Panc1 (cell line): ENCODE measurements around the gene TRAM2. TPM values are rescaled to one million over a fixed set of nuclear protein-coding genes. Genes with fewer than 3 reads are reported as not detected.
A peak's percentile ranks its signal among the peaks of the same experiment; 100 is the strongest.

Source experiments
- ATAC-seq: fragments of 200-7000 bp; cut with Tn5 transposase; 2 replicates; pipeline ENCODE4 v1.9.1; 2020; ENCODE audit warnings: mild to moderate bottlenecking, moderate library complexity
- BruUV-seq: library from RNA; stranded (reverse); fragments of 400-500 nt; replicated peaks from 2 replicates; lab custom pipeline; 2021; lab: Mats Ljungman, UMichigan
- CTCF ChIA-PET: fragments of 300-600 bp; sonication (Branson Sonifier 250); formaldehyde crosslinking; loops from one replicate; lab custom pipeline; 2022; ENCODE audit warnings: antibody characterized with exemption; lab: Charles Lee
- POLR2A ChIA-PET: fragments of 300-600 bp; sonication (Branson Sonifier 250); formaldehyde crosslinking; loops from one replicate; lab custom pipeline; 2022; ENCODE audit warnings: antibody characterized with exemption; lab: Charles Lee
- DNase-seq: peaks from one replicate; pipeline ENCODE4 v3.0.0-alpha.2; 2010; ENCODE audit warnings: low read depth, low spot score
- H3K27ac ChIP-seq: 2 replicates; pipeline ENCODE4 v1.5.1; 2011; ENCODE audit warnings: mild to moderate bottlenecking, low read length, inconsistent platforms
- H3K27me3 ChIP-seq: fragments of 200-500 bp; sonication (Bioruptor generic); 2 replicates; pipeline ENCODE4 v1.6.0; 2014; ENCODE audit warnings: low read length, inconsistent platforms; ENCODE audit not compliant: control insufficient read depth, insufficient read depth
- H3K36me3 ChIP-seq: fragments of 200-500 bp; sonication (Bioruptor generic); 2 replicates; pipeline ENCODE4 v1.5.1; 2014; ENCODE audit warnings: inconsistent platforms, mild to moderate bottlenecking, low read length, moderate library complexity; ENCODE audit not compliant: control insufficient read depth, insufficient read depth
- H3K4me1 ChIP-seq: 2 replicates; pipeline ENCODE4 v1.5.1; 2011; ENCODE audit warnings: inconsistent platforms, mild to moderate bottlenecking, low read length, moderate library complexity; ENCODE audit not compliant: control insufficient read depth, insufficient read depth
- H3K4me3 ChIP-seq, 2 experiments: 2 replicates each; pipeline ENCODE4 v1.5.1; 2011 to 2012; ENCODE audit warnings: low read depth in 2 of 2, low read length in 2 of 2, mild to moderate bottlenecking in 2 of 2, inconsistent platforms in 1 of 2, moderate library complexity in 1 of 2
- H3K9me3 ChIP-seq: fragments of 200-500 bp; sonication (Bioruptor generic); 2 replicates; pipeline ENCODE4 v1.5.1; 2014; ENCODE audit warnings: low read depth, mild to moderate bottlenecking, inconsistent platforms, low read length, moderate library complexity; ENCODE audit not compliant: control insufficient read depth, insufficient read depth
- POLR2AphosphoS5 ChIP-seq: IDR thresholded peaks from 2 replicates; pipeline ENCODE4 v1.6.1; 2012; ENCODE audit warnings: mild to moderate bottlenecking, low read depth, low read length, moderate library complexity
- SIN3A ChIP-seq: IDR thresholded peaks from 2 replicates; pipeline ENCODE4 v1.6.1; 2012; ENCODE audit warnings: low read depth, mild to moderate bottlenecking, low read length, moderate library complexity, borderline replicate concordance; ENCODE audit not compliant: insufficient read depth
- TCF7L2 ChIP-seq: IDR thresholded peaks from 2 replicates; pipeline ENCODE4 v1.6.1; 2011; ENCODE audit warnings: mild to moderate bottlenecking, low read depth, low read length, inconsistent platforms
- in situ Hi-C: cut with HindIII; loops from 2 replicates; pipeline ENCODE4 v1.10.0; 2016; ENCODE audit warnings: low sequenced_read_pairs, low pct_unique_long_range_greater_than_20kb
- intact Hi-C: fragments of 100-400 bp; cut with micrococcal nuclease; formaldehyde crosslinking; loops from one replicate; pipeline ENCODE4 v1.10.0; 2022; ENCODE audit not compliant: unreplicated experiment
- total RNA-seq: library from RNA; stranded (reverse); gene quantifications from one replicate; pipeline ENCODE4 v1.2.1, GENCODE V29; 2021; ENCODE audit not compliant: unreplicated experiment
- TF ChIP-seq, protein P1 (sequence below): fragments of 450-650 bp; IDR thresholded peaks from 2 replicates; pipeline ENCODE4 v1.5.1; 2017; ENCODE audit warnings: mild to moderate bottlenecking
- TF ChIP-seq, protein P2 (sequence below), 2 experiments: IDR thresholded peaks; 2 replicates each; pipeline ENCODE4 v1.6.1; 2011 to 2012; ENCODE audit warnings: low read depth in 2 of 2, control low read depth in 1 of 2, low read length in 1 of 2, mild to moderate bottlenecking in 1 of 2, moderate library complexity in 1 of 2; ENCODE audit not compliant: insufficient read depth in 1 of 2

The TRAM2 gene
- total RNA-seq, 1 experiment from 2014 or later = 56.7 TPM

DNA sequence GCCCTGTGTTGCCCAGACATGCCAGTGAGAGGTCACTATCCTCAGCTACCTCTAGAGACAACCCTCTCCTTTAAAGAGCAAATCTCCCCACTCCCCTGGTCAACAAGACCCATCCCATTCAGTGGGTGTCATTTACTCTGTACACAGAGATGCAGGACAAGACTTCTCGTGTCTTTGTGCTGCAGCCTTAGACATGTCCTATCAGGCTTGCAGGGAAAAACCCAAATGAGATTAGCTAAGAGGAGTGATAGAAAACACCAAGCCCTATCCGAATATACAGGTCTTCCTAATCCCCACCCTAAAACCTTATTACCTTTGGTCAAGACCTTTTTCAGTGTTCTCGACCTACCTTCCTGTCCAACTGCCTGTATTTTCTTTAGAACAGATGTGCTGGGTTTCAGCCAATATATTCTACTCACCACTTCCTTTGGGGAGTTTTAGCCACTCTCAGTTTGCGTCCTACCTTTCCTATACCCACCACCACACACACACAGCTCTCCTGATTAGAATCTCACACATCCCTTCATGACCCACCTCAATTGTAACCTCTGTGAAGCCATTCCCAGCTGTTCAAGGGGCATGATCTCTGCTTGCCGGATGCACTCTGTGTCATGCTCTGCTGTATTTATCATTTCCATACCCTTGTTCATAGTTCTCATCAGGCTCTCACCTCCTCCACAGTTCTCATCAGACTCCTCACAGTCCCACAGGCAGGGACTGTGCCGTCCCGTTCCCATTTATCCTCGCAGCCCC lies 39.7 kb downstream of the TRAM2 start:
- peak overlapping the region; percentile 69 for H3K27ac ChIP-seq
- BruUV-seq = no TSS peak
- DNase-seq (no peak), ATAC-seq (peak; percentile 9; the same call in 1 of the 2 replicates)
- in situ Hi-C loops = no loop called here
- intact Hi-C loops = no loop called here
- ChIA-PET CTCF (no interaction called here), POLR2A (interaction anchor here (0.5 kb wide), 1 partner anchor 13 kb away, joined by 9 read pairs; no protein-coding TSS in a partner anchor)
- H3K27me3 ChIP-seq = no peaks in the 10 kb centered on the region
- TF ChIP-seq POLR2AphosphoS5 (no peak), SIN3A (no peak), TCF7L2 (no peak)
- TF ChIP-seq, protein P1, sequence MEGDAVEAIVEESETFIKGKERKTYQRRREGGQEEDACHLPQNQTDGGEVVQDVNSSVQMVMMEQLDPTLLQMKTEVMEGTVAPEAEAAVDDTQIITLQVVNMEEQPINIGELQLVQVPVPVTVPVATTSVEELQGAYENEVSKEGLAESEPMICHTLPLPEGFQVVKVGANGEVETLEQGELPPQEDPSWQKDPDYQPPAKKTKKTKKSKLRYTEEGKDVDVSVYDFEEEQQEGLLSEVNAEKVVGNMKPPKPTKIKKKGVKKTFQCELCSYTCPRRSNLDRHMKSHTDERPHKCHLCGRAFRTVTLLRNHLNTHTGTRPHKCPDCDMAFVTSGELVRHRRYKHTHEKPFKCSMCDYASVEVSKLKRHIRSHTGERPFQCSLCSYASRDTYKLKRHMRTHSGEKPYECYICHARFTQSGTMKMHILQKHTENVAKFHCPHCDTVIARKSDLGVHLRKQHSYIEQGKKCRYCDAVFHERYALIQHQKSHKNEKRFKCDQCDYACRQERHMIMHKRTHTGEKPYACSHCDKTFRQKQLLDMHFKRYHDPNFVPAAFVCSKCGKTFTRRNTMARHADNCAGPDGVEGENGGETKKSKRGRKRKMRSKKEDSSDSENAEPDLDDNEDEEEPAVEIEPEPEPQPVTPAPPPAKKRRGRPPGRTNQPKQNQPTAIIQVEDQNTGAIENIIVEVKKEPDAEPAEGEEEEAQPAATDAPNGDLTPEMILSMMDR = no peak
- TF ChIP-seq, protein P2, sequence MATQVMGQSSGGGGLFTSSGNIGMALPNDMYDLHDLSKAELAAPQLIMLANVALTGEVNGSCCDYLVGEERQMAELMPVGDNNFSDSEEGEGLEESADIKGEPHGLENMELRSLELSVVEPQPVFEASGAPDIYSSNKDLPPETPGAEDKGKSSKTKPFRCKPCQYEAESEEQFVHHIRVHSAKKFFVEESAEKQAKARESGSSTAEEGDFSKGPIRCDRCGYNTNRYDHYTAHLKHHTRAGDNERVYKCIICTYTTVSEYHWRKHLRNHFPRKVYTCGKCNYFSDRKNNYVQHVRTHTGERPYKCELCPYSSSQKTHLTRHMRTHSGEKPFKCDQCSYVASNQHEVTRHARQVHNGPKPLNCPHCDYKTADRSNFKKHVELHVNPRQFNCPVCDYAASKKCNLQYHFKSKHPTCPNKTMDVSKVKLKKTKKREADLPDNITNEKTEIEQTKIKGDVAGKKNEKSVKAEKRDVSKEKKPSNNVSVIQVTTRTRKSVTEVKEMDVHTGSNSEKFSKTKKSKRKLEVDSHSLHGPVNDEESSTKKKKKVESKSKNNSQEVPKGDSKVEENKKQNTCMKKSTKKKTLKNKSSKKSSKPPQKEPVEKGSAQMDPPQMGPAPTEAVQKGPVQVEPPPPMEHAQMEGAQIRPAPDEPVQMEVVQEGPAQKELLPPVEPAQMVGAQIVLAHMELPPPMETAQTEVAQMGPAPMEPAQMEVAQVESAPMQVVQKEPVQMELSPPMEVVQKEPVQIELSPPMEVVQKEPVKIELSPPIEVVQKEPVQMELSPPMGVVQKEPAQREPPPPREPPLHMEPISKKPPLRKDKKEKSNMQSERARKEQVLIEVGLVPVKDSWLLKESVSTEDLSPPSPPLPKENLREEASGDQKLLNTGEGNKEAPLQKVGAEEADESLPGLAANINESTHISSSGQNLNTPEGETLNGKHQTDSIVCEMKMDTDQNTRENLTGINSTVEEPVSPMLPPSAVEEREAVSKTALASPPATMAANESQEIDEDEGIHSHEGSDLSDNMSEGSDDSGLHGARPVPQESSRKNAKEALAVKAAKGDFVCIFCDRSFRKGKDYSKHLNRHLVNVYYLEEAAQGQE (IDR thresholded peaks at IDR 0.05; ENCODE audit: insufficient read depth in 1 of 2, low read depth in 2 of 2, low read length in 1 of 2) = no peak
- H3K4me3 ChIP-seq = no peak overlapping the region
- no peaks in the 10 kb centered on the region for H3K9me3 ChIP-seq
- peaks cover 2% of the 10 kb centered on the region; the same call in 1 of the 2 replicates for H3K36me3 ChIP-seq
- peaks cover 58% of the 10 kb centered on the region for H3K4me1 ChIP-seq

DNA sequence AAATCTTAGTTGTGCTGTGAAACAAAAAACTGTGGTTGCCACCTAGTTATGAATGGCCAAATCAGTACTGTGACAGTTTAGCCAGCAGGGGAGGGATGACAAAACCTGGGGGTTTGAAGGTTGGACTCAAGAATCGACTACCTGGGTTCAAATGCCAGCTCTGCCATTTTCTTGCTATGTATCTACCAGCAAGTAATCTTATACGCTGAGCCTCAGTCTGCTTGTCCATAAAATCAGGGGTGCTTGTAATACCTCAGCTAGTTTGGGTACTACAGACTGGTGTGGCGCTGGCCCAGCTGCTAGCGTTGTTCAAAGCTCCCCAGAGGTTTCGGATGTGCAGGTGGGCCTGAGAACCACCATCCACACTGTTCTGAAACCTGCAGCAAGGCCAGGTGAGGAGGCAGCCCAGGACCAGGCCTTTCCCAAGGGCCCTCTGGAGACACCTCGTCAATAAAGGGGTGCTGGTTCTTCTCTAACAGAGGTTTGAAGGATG lies 40.4 kb downstream of the TRAM2 start:
- peak overlapping the region; percentile 55; the same call in 1 of the 2 replicates for H3K27ac ChIP-seq
- ChIA-PET POLR2A (interaction anchor here (0.5 kb wide), 1 partner anchor 12 kb away, joined by 9 read pairs; no protein-coding TSS in a partner anchor), CTCF (no interaction called here)
- intact Hi-C loops (no loop called here), in situ Hi-C loops (no loop called here)
- H3K36me3 ChIP-seq = peaks cover 2% of the 10 kb centered on the region; the same call in 1 of the 2 replicates
- no peak overlapping the region for H3K4me3 ChIP-seq
- H3K27me3 ChIP-seq = no peaks in the 10 kb centered on the region
- H3K9me3 ChIP-seq = no peaks in the 10 kb centered on the region
- TF ChIP-seq, protein P2 (IDR thresholded peaks at IDR 0.05; ENCODE audit: insufficient read depth in 1 of 2, low read depth in 2 of 2, low read length in 1 of 2) = no peak
- TF ChIP-seq TCF7L2 (no peak), SIN3A (no peak), POLR2AphosphoS5 (no peak)
- TF ChIP-seq, protein P1 = no peak
- DNase-seq (no peak), ATAC-seq (no peak)
- no TSS peak for BruUV-seq
- peaks cover 51% of the 10 kb centered on the region for H3K4me1 ChIP-seq
